Measurements from ENCODE around the gene TAL1.

Gene TAL1

DNA sequence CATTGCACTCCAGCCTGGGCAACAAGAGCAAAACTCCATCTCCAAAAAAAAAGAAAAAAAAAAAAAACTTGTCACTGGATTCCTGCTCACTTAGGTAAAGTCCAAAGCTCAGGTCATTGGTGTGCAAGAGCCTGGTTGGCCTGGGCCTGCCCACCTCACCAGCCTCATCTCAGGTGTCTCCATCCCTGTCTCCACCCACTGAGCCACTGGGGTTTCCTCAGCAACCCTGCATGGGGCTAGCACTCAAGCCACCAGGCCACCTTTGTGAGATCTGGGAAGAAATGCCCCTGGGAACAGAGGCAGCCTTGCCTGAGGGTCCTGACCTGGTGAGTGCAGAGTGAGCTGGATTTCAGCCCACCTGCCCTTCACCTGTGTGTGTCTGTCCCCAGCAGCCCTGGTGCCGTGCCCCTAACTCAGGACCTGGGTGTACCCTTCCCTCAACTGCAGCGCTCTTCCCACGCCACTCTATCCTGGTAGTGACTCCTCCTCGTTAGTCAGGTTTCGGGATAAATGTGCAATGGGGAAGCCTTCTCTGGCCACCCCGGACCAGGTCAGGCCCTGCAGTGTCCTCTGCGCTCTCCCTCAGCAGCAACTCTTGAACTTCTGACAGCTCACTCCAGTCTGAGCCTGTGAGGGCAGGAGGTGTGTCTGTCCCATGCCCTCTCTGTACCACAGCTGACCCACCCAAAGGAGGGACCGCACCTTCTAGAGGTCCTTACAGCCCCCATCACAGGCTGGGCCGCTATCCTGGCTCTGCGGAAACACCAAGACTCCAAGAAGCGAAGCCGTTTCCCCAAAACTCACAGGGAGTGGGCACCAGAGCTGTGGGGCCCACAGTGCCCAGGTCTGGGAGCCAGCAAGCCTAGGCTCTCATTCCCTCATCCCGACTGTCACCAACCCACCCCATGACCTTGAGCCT is 45.5 kb downstream of the TAL1 start:
- no peak for DNase-seq

DNA sequence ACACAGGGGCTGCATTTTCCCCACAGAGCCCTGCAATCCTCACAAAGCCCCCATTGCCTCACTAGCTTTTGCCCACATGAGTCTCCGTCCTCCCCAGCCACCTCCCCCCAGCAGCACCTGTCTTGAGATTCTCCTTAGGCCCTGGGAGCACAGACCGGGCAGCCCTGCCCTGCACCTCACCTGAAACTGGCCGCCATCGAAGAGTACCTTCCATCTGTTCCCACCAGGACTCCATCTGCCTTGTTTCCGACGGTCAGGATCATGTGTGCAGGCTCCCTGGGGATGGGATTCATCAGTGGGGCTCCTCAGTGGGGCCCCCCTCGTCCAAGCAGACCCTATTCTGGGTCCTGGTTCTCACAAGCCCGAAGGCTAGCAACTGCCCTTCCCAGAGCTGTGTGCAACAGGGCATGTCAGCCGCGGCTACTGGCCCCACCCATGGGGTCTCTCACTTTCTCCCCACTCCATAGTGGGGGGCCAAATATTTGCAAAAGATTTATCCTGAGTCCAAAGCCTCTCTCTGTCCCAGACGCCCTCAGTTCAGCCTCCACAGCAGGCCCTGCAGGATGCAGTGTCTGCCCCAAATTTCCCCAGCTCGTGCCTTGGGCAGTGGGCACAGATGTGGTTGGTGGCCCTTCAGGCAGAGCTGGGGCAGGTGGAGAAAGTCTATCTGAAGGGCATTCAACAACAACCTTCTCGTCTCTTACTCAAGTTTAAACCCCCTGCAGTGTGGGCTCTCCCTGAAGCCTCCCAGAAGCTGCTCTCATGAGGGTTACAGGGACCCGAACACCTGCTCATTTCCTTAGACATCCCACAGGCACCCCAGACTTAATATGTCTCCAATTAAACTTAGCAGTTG is 47.0 kb downstream of the TAL1 start:
- no peak for DNase-seq

DNA sequence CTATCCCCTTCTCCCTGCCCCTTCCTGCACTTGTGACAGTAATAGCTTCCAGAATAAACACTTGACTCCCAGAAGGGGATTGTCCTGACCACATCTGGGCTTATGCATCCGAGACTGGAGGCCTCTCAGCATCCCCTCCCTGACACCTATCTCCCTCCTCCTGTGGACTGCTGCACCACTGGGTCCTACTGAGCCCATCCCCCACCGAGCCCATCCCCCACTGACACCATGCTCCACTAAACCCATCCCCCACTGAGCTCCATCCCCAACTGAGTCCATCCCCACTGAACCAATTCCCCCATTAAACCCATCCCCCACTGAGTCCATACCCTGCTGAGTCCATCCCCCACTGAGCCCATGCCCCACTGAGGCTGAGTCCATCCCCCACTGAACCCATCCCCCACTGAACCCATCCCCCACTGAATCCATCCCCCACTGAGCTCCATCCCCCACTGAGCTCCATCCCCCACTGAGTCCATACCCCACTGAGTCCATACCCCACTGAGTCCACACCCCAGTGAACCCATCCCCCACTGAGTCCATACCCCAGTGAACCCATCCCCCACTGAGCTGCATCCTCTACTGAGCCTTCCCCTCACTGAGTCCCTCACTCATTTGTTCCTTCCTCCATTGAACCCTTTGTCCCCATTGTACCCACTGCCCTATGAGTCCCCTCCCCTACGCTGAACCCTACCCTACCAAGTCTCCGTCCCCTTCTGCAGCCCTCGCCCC is 47.8 kb downstream of the TAL1 start:
- DNase-seq: no peak

DNA sequence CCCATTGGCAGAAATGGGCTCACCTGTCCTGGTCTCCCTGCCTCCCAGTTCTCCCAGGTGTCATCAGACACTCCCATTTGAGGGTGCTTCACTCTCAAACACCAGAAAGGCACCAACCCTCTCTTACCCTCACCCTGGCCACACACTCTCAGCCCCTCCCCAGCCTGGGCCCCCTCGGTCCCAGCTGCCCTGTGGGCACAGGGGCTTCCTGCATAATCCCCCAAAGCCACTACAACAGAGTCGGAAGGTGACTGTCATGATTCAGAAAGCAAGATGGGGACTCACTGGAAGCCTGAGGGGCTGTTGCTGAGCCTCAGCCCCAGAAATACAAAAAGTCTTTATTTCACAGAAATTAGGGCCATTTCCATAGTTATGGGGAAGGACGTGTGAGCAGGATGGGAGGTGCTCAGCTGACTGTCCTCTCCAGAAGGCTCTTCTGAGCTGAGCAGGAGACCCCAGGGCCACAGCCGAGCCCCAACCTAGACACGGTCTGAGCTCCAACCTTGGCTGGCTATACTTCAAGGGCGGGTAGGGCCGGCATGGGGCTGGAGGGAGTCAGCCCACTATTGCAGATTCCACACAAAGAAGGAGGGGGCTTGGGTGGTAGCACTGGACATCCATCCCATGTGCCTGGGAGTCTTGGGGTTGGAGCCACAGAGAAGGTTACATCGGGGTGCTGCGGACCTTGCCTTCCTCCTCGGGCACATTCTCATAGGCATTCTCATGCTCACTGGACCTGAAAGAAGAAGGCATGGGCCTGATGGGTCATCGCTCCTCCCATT is 48.5 kb downstream of the TAL1 start:
- no peak for DNase-seq

DNA sequence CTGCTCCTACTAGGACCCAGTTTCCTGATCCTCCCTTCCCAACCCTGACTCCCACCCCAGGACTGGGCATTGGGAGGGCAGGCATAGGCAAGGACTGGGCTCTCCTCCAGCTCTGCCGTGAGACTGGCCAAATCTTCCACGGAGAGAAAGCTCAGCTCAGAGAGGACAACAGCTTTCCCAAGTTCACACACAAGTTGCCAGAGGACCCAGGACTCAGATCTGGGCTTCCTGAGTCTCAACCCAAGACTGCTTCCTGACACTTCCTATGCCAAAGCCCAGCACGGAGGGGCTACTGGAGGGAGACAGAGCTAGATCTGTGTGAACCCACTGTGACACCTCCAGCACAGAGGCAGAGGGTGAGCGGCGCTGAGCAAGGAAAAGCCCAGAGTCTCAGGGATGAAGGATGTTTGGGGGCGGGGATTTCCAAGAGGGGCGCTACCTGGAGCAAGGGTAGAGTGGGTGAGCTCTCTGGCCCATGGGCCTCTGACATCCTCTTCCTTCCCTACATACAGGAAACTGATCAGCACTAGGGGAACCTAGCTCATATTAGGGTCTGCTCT is 49.3 kb downstream of the TAL1 start:
- no peak for DNase-seq

DNA sequence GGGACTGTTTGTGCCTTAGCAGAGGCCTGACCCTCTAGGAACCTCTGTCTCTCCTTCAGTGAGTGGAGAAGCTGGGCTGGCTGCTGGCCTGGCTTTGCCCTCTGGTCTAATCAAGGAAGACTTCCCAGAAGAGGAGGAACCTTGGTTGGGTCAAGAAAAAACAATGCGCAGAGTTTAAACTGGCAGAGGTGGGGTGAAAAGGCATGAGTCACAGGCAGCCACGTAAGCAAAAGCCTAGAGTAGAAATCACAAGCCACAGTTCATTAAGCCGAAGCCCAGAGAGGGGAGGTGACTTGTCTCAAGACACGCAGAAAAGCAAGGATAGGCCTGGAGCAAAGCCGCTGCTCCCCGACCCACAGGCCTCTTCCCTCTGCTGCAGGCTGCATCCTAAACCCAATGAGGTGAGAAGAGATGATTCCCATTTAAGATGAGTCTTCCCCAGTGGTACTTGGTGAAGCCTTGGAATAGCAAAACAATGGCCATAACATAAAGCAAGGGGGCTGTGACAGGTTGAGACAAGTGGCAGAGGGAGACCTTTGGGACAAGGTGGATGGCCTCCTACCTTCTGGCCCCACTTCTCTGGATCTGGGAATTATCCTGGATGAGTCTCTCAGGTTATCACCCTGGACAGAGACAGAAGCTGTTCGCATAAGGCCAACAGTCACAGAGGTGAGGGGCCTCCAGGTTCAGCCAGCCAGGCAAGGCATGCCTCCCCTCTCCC is 49.9 kb downstream of the TAL1 start:
- no peak for DNase-seq

DNA sequence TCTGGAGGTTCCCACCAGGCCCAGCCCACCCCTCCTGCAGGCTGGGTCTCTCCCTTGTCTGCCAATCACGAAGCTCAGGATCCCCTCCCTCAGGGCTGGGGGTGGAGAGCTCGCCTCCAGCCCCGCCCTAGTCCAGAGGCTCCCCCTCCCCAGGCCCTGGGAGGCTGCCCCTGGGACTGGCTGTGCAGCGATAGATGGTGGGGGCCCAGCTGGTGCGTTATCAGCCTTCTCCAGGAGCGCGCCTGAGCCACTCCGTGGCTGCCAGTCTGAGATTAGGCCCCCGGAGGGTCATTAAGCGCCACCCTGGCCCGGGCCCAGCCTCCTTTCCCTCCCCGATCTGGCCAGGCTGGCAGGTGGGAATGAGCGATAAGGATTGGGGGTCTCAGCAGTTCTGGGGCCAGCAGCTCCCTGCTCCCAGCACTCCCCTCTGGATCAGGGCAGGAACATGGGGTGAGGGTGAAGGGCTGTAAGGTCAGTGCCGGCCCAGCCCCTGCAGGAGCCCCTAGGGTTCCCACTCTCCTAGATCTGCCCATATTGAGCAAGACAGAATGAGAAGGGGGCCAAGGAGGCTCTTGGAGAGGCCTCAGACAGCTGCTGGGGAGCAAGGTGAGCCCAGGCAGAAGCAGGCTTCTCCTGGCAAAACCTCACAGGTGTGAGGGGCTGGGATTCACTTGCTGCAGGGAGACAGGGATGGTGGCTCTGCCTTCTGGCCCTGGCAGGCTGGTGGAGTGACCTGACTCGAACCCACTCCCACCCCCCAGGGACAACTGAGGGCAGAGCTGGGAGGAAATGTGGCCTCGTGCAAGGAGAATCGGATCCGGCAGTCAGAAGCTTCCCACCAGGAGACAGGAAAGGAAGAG is 50.7 kb downstream of the TAL1 start:
- DNase-seq: no peak

DNA sequence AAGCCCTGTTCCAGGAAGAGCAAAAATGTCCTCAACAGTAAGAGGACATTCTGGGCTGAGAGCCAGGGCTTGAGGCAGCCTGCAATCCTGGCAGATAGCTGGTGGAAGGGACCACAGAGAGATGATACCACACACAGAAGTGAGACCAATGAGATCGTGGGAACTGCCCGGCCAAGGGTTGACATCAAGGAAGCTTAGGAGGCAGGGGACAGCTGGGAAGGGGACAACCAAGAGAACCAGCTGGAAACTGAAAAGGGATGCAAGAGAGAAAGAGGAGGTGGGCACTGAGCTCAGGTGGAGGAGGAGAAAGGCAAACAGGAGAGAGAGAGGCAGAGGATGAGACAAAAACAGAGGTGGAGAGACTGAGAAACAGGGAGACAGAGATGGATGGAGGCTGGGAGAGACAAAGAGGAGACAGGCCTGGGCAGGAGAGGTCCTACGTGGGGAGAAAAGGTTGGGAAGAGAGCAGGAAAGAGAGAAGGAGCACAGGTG is 51.4 kb downstream of the TAL1 start:
- no peak for DNase-seq

DNA sequence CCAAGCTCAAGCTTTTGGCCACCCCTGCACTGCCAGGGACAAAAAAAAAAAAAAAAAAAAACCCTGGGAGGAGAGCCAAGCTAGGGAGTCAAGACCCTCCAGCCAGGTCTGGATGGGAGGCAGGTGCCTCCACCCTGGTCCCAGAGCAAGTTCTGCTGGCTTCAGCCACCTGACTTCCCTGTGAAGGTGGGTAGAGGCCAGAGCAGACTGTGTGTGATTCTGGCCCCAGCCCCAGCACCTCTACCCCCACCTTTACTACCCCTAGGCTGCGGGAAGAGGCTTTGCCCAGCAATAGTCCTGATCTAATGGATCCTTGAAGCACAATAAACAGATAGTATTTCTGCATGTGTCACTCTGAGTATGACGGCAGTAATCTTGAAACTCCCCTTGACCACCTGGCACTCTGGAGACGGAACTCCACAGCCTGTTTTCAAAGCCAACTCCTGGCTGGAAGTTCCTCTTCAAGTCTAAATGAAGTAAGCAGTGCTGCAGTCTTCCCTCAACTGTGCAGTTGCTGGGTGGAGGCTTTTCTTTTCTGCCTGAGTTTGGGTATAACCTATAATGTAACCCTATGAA is 51.9 kb downstream of the TAL1 start:
- no peak for DNase-seq

DNA sequence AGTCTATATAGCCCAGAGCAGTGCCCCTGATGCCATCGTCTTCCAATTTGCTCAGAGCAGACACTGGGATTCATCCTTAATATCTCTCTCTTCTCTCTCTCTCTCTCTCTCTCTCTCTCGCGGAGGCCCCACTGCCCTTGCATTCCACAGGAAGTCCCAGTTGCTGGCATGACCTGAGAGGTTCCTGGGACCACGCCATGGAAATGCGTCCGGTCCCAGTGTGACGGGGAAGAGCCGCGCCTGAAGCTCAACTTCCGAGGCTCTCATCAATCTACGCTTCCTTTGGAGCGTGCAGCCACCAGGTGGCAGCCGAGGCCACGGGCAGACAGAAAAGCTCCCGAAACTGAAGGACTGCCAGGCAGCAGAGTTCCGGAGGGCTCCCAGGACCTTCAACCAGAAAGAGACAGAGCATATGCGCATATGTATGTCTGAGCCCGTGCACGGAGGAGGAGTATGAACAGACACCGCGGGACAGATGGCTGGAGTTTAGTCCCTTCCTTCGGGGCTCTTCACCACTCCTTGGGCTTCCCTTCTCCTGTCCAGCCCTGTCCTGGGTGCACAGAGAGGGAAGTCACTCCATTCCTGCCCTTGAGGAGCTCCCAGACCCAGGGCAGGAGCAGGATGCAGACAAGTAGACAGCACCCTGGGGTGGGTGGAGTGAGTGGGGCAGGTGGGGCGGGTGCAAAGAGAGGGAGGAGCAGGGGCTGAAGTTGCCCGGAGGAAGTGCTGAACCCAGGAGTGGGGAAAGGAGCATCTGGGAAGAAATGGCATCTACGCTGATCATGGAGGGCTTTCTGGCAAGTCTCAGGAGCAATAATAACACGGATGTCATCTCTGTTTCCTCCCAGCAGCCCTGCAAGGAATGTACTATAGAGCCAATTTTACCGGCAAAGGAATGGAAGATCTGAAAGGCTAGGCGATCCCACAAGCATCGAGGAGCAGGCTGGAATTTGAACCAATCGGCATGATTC is 52.7 kb downstream of the TAL1 start:
- peak; percentile 95 for DNase-seq

DNA sequence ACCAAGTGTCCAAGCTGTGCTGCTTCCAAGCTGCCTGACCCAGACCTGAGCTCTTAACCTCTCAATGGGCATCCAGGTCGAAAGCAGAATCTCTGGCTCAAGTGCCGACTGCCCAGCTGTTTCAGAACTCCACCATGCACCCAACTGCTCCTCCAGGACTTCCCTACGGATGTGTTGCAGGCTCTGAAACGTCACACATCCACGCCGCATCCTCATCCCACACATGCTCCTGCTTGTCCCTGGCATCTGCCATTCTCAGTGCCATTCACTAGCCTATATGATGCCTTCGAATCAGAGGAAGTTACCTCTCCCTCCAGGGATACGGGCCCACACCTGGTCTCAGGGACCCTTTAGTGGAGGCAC is 53.4 kb downstream of the TAL1 start:
- no peak for DNase-seq

DNA sequence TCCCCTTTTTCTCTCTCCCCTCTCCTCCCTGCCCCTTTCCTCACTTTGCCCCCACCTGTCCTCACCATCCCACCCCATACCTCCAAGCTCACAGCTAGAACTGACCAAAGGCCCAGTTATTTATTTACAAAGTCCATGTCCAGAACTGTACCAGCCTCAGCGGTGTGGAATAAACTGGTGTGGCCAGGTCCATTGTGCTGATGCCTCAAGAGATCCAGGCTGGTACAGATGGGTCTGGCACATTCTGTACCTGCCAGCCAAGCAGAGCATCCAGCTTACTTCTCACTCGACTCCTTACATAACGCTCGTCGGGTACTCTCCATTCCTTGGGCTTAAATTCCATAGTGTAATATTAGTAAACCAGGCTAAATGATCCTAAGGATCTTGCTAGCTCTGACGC is 54.0 kb downstream of the TAL1 start:
- no peak for DNase-seq

DNA sequence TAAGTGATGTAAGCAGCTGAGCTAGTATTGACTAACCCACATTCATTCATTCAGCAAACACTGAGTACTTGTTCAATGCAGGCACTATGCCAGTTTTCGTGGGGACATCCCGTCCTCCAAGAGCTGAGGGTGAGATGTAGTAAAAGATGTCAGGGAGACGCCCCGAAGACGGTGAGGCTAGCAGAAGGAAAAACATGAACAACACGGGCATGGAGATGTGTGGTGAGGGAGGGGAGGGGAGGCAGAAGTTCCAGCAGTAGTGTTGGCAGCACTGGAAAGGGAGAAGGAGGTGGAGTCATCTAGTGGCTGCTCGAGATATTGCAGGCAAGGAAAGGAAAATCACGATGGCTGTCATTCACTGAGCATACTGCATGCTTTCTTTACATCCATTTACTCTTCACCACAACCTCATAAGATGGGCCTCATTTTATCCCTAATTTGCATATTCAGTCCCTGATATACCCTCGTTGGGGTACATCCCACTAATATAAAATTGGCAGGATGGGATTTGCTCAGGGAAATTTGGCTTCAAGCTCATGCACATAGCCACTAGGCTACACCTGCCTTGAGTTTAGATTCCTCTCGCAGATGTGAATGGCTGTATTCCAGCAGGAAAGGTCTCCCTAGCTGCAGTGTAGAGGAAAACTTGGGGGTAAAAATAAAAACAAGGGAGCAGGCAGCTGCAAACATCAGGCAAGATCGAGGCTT is 56.6 kb downstream of the TAL1 start:
- peak; percentile 60 for DNase-seq

DNA sequence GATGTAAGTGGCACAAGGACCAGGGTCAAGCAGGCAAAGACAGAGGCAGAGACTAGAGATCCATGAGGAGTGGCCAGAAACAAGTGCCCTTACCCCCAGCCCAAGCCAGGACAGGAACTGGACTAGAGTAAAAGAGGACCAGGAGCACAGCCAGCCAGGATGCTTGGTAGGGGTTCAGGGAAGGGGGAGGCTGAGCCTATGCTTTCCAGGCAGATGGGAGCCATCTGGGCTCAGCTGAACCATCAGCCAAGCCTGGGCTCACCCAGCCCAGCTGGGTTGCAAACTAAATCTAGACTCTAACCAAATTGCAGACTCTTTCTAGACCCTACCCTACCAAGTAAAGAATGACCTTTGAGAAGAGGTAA is 57.4 kb downstream of the TAL1 start:
- DNase-seq: no peak

DNA sequence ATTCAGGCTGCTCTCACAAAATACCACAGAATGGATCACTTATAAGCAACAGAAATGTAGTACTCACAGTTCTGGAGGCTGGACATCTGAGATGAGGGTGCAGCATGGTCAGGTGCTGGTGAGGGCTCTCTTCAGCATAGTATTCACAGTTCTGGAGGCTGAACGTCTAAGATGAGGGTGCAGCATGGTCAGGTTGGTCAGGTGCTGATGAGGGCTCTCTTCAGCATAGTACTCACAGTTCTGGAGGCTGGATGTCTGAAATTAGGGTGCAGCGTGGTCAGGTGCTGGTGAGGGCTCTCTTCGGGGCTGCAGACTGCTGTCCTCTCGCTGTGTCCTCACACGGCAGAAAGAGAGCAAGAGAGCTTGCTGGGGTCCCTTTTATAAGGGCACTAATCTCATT is 59.2 kb downstream of the TAL1 start:
- no peak for DNase-seq

Data from NCI-H1694 treated with DMSO at 0.1 percent for 48 hours (cell line).